Endothelial cell of umbilical vein (primary cell): ENCODE data around the gene WNT11.

Experiments used
- POLR2A ChIP-seq: IDR thresholded peaks from 2 replicates; pipeline ENCODE4 v1.6.1; 2012; ENCODE audit warnings: low read depth, mild to moderate bottlenecking, control low read depth, low read length
- TF ChIP-seq, protein P1 (sequence below), 2 donors: IDR thresholded peaks; 1 replicate in 1 of 2; 2 replicates in 1 of 2; pipeline ENCODE4 v1.5.1; 2011; ENCODE audit warnings: low read length in 2 of 2, mild to moderate bottlenecking in 2 of 2, moderate library complexity in 2 of 2, control low read depth in 1 of 2, inconsistent platforms in 1 of 2, low read depth in 1 of 2; ENCODE audit not compliant: insufficient read depth in 1 of 2; ENCODE audit errors: extremely low read depth in 1 of 2

DNA sequence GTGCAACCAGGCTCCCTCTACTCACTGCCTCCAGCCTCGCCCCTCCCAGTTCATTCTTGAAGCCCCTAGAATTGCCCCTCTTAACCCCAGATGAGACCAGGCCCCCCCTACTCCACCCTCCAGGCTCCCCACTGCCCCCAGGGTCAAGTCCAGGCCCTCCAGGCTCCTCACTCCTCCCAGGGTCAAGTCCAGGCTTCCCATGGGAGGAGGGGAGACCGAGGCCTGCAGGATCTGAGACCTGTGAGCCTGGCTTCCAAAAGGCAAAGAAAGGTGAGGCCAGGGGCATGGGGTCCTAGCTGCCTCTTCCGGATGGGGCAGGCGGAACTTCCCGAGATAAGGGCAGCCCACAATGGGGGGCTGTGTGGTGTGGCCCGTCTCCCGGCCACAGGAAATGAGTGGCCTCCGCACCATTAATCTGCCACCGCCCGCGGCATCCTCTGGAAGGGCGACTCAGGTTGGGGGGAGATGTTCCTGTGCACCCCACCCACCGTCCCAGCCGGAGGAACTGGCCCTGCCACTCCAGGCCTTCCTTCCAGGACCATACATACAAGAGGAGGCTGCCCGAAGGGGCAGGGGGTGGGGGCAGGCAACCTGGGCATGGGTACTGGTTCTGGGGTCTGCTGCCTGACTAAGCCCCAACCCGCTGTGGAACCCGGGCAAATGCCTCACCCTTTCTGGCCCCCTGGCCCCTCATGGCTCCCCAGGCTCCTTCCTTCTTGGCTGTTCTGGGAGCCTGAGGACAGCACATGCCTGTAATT lies 35.1 kb upstream of the WNT11 start:
- TF ChIP-seq, protein P1, sequence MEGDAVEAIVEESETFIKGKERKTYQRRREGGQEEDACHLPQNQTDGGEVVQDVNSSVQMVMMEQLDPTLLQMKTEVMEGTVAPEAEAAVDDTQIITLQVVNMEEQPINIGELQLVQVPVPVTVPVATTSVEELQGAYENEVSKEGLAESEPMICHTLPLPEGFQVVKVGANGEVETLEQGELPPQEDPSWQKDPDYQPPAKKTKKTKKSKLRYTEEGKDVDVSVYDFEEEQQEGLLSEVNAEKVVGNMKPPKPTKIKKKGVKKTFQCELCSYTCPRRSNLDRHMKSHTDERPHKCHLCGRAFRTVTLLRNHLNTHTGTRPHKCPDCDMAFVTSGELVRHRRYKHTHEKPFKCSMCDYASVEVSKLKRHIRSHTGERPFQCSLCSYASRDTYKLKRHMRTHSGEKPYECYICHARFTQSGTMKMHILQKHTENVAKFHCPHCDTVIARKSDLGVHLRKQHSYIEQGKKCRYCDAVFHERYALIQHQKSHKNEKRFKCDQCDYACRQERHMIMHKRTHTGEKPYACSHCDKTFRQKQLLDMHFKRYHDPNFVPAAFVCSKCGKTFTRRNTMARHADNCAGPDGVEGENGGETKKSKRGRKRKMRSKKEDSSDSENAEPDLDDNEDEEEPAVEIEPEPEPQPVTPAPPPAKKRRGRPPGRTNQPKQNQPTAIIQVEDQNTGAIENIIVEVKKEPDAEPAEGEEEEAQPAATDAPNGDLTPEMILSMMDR (IDR thresholded peaks at IDR 0.05; ENCODE audit: extremely low read depth in 1 of 2, insufficient read depth in 1 of 2, low read depth in 1 of 2, low read length in 2 of 2): no peak
- TF ChIP-seq POLR2A: no peak
